Fibroblast of skin of right biceps (primary cell): ENCODE results near the gene HOXC11.
A peak's percentile ranks its signal among the peaks of the same experiment; 100 is the strongest.

Source experiments
- DNase-seq: peaks from one replicate; pipeline ENCODE4 v3.0.0-alpha.2; 2013

HOXC11 gene

GRCh38 chr12:54000116-54001114 lies 27.5 kb downstream of the HOXC11 start, which contains the start of gene HOXC9:
HOXC9 (plus strand) TSS chr12:54000161; CDS start chr12:54000189, 28 bp downstream.
- peak; percentile 47 for DNase-seq

- DNase-seq = no peak
Measured at GRCh38 chr12:54001283-54002187, 28.6 kb downstream of the HOXC11 start.

DNA sequence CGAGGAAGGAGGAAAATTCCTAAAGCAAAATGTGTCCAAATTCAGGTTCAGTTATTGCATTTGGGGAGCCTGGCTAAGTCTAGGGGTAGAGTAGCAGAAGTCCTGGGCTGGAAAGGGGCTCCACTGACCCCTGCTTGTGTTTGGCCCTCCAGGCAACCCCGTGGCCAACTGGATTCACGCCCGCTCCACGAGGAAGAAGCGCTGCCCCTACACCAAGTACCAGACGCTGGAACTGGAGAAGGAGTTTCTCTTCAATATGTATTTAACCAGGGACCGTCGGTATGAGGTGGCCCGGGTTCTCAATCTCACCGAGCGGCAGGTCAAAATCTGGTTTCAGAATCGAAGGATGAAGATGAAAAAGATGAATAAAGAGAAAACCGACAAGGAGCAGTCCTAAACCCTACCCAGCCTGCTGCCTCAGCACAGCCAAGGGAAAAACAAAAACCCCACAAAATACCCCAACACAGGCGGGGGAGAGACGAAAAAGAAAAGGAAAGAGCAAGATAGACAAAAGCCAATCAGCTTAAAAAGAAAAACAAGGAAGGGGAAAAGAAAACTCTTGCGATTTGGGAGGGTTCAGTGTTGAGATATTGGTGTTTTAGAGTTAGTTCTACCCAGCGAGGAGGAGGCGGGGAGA lies 29.5 kb downstream of the HOXC11 start:
- no peak for DNase-seq

- DNase-seq = no peak
Measured at GRCh38 chr12:54002915-54003389, 30.0 kb downstream of the HOXC11 start.

- DNase-seq = no peak
Measured at GRCh38 chr12:54003625-54004024, 30.7 kb downstream of the HOXC11 start.

DNA sequence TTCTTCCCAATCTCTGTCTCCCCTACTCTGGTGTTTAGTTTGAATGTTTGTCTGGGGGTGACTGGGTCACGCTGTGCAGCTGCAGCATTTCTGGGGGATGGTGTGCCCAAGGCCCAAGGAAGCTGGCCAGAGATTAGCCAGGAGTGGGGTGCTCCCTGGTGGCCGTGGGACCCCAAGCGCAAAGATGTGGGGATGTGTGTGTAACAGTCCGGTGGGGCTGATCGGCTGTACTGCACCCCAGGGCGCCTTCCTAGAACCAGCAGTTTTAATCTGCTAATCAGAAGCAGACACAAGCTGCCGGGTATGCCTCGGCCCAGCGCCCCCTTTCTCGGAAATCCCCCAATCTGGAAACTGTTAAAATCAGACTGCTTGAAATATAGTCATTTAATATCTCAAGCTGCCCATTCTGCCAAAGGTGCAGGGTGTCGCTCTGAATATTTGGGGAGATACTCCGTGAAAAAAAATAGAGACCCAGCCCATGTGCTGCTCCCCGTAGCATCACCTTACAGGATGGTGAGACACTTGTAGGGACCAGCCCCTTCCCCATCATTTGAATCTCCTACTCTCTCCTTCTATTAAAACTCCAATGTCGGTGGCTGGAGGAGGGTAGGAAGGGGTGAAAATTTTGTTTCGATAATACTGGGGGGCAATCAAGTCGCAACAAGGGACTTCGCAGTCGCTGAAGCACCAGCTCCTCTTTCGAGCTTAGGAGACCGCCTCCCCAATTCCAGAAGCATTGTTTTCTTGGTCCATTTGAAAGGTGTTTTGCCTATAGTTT lies 31.3 kb downstream of the HOXC11 start:
- no peak for DNase-seq

DNA sequence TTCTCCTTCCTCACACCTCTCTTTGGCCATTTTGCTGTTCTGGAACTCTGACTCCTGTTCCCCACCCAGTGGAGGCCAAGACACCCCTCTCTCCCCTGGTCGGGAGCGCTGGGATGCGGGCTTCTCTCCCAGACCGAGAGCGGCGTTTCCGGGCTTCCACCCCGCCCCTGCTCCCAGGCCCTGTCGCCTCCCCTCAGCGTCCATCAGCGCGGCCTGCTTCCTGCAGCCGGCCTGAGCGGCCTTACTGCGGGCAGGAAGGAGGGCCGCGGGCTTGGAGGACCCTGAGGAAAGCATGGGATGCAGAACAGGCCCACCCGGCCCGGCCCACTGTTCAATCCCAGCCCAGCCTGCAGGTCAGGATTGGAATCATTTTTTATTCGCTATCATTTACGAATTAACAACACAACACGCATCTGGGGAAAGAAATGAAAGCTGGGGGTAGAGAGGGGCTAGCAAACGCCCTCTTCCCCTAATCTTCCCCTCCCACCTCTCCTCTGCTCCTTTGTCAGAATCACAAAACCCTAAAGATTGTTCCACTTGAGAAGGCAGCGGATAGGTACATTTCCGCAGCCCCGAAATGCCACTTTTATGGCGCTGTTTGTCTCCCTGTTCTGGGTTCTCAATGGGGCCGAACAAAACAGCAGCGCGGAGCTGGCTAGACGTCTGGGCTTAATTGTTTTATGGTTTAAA lies 32.1 kb downstream of the HOXC11 start:
- no peak for DNase-seq

DNA sequence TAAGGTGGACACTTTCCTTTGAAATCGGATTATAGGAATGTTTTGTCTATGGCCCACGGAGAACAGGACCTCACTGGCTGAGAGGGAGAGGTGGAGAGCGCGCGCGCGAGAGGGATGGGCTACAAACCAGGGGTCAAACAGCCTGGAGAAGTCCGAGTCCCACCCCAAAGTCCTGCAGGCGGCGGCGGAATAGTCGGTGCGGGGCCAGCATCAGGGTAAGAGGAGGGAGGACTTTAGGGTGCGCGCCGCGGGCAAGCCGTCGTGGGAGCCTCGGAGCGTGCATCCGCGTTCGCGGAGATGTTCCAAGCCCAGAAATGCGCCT lies 32.6 kb downstream of the HOXC11 start:
- DNase-seq = no peak

DNA sequence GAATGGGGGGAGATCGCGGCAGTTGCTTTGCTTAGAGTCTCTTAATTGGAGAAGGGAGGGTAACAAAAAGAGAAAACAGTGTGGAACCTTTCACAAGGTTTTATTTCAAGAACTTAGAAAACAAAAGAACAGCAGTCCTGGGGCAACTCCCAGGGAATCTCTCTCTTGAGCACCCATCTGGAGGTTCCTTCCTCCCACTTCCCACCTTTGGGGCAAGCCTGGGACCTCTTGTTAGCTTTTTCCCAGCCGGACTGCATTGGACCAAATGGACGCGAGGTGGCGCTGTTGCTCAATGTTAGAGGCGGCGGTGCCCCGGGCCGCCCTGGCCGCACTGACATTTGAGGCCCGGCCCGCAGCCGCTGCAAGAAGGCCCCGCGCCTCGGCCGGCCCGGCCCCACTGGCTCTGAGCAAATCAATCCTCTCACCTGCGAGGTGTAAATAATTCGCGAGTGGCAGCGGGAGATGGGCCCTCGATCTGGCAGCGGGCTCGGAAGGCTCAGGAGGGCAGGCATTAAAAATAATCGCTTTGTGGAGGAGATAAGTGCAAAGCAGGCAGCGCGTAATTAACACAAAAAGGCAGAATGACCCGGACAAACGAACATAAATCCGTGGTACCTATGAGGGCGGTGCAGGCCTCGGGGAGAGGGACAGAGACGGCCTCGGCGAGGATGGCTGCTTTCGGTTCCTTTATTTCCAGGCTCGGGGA lies 33.1 kb downstream of the HOXC11 start:
- peak; percentile 80 for DNase-seq

- DNase-seq = no peak
Measured at GRCh38 chr12:54006559-54007220, 33.8 kb downstream of the HOXC11 start.

GRCh38 chr12:54007538-54008259 lies 34.8 kb downstream of the HOXC11 start:
- peak; percentile 28 for DNase-seq

DNA sequence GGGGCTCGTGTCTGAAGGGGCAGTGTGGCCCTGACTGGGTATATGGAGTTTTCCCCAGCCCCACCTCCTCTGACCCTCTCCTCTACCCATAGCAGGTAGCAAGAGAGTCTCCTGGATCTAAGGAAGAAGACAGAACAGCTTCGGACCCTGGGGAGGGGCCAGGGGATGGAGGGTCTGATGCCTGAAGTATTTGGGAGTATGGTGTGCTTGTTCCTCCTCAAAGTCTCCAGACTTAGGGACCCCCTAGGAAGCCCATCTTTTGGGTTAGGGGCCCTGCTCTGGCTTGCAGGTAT lies 35.3 kb downstream of the HOXC11 start:
- DNase-seq = no peak

- DNase-seq = peak; percentile 41
Measured at GRCh38 chr12:54009171-54010052, 36.5 kb downstream of the HOXC11 start.

DNA sequence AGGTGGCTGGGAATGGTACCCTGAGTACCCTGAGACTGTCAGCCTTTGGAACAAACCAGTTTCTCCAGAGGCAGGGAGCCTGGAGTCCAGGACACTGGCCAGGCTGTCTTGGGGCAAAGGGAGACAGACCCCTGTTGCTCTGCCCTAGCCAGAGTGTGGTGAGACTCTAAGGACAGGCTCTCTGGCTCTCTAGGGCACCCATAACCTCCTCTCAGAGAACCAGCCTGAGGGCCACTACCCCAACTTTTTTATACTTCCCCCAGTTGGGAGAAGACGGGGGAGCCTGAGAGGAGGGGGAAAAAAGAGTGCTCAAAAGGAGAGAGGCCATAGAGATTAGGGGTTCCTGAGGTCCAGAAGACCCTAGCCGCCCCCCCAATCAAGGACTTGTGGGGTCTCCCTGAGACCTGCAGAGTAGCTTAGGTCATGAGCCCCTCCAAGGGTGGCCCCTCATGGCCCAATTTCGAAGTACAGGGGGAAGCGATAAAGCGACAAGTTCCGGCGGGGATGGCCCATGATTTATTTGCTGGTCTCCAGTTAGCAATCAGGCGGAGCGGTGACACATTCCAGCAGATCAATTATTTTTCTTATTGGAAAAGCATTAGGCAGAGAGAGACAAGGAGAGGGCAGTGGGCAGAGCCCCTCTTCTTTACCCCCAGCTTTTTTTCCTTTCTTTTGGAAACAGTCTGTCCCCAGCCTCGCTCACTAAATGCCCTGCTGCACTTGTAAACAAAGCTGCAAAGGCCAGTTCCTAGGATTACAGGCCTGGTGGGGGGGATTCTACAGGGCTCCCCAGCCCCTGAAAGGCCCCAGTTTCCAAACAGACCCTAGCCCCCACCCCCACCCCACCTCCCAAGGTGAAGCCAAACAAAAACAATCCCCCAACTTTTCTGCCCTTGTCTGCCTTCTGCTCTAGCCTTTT lies 37.4 kb downstream of the HOXC11 start:
- no peak for DNase-seq

- DNase-seq = no peak
Measured at GRCh38 chr12:54010972-54011664, 38.2 kb downstream of the HOXC11 start.

- DNase-seq = no peak
Measured at GRCh38 chr12:54011665-54012532, 39.0 kb downstream of the HOXC11 start.
